H1 (cell line): ENCODE data around the gene IFITM2. TPM values are rescaled to one million over a fixed set of nuclear protein-coding genes. Genes with fewer than 3 reads are reported as not detected.
"Not testable (repeated sequence)": the region's sequence is repeated elsewhere in the genome, so short reads cannot be mapped to it uniquely, and the experiment has no call there.

Experiments used
- CTCF ChIA-PET: fragments of 300-600 bp; sonication (Branson Sonifier 250); formaldehyde crosslinking; loops from one replicate; lab custom pipeline; 2021; ENCODE audit not compliant: partially characterized antibody; lab: Charles Lee
- POLR2A ChIA-PET: fragments of 300-600 bp; sonication (Branson Sonifier 250); formaldehyde crosslinking; loops from one replicate; lab custom pipeline; 2021; ENCODE audit warnings: inconsistent platforms; ENCODE audit not compliant: partially characterized antibody; lab: Charles Lee
- DNase-seq, 2 experiments: peaks; one replicate each; pipeline versions ENCODE4 v3.0.0 to v3.0.0-alpha.2; 2010 to 2022; ENCODE audit warnings: low spot score in 2 of 2, low read depth in 1 of 2, mixed read lengths in 1 of 2
- FAIRE-seq: peaks from 2 replicates; lab custom pipeline; 2011; peaks lifted over from hg19 to GRCh38; lab: Jason Lieb, UNC
- H2AFZ ChIP-seq: 2 replicates; pipeline ENCODE4 v1.8.1; 2012; ENCODE audit warnings: low read length, inconsistent platforms
- H2AK5ac ChIP-seq: 2 replicates; pipeline ENCODE4 v1.6.1; 2013; ENCODE audit warnings: low read depth, low read length
- H2BK120ac ChIP-seq: replicated peaks from 2 replicates; pipeline ENCODE3; 2013; ENCODE audit warnings: low read depth, low read length, inconsistent platforms
- H2BK12ac ChIP-seq: 2 replicates; pipeline ENCODE4 v1.6.1; 2013; ENCODE audit warnings: low read depth, low read length
- H2BK15ac ChIP-seq: 2 replicates; pipeline ENCODE4 v1.6.1; 2013; ENCODE audit warnings: low read length
- H2BK20ac ChIP-seq: 2 replicates; pipeline ENCODE4 v1.6.1; 2013; ENCODE audit warnings: low read length
- H2BK5ac ChIP-seq: 2 replicates; pipeline ENCODE4 v1.6.1; 2013; ENCODE audit warnings: low read depth, low read length
- H3K14ac ChIP-seq: 2 replicates; pipeline ENCODE4 v1.6.1; 2013; ENCODE audit warnings: inconsistent platforms; ENCODE audit not compliant: insufficient read length
- H3K18ac ChIP-seq: 2 replicates; pipeline ENCODE4 v1.6.1; 2013; ENCODE audit warnings: low read length; ENCODE audit errors: extremely low read depth
- H3K23ac ChIP-seq: 2 replicates; pipeline ENCODE4 v1.6.1; 2013; ENCODE audit warnings: inconsistent platforms; ENCODE audit not compliant: insufficient read length
- H3K23me2 ChIP-seq: 2 replicates; pipeline ENCODE4 v1.6.1; 2013; ENCODE audit warnings: low read depth, low read length
- H3K27ac ChIP-seq: 2 replicates; pipeline ENCODE4 v1.6.1; 2011; ENCODE audit warnings: low read depth, low read length, inconsistent platforms
- H3K27me3 ChIP-seq, 4 experiments: replicated peaks in 1 of 4; 1 replicate in 1 of 4; 2 replicates in 3 of 4; pipeline versions ENCODE4 v1.6.1 to v1.8.1; 2011 to 2013; ENCODE audit warnings: low read length in 3 of 4, mild to moderate bottlenecking in 3 of 4, inconsistent platforms in 2 of 4, mixed read lengths in 2 of 4, moderate library complexity in 1 of 4; ENCODE audit not compliant: control insufficient read depth in 3 of 4, insufficient read depth in 3 of 4; ENCODE audit errors: extremely low read depth in 1 of 4
- H3K36me3 ChIP-seq, 4 experiments: 2 replicates each; pipeline versions ENCODE4 v1.6.1 to v1.8.1; 2011 to 2013; ENCODE audit warnings: mild to moderate bottlenecking in 4 of 4, low read length in 3 of 4, moderate library complexity in 2 of 4, control low read depth in 1 of 4, inconsistent platforms in 1 of 4; ENCODE audit not compliant: insufficient read depth in 4 of 4, control insufficient read depth in 2 of 4
- H3K4ac ChIP-seq: replicated peaks from 2 replicates; pipeline ENCODE3; 2013; ENCODE audit warnings: low read length, low read depth, mixed read lengths, inconsistent platforms; ENCODE audit not compliant: insufficient read length
- H3K4me1 ChIP-seq, 4 experiments: replicated peaks in 1 of 4; 1 replicate in 1 of 4; 2 replicates in 3 of 4; pipeline versions ENCODE4 v1.6.1 to v1.8.1; 2011 to 2013; ENCODE audit warnings: low read length in 3 of 4, inconsistent platforms in 2 of 4, mixed read lengths in 1 of 4; ENCODE audit not compliant: insufficient read depth in 4 of 4, control insufficient read depth in 3 of 4
- H3K4me2 ChIP-seq, 2 experiments: 2 replicates each; pipeline versions ENCODE4 v1.6.1 to v1.8.1; 2011 to 2013; ENCODE audit warnings: low read depth in 2 of 2, low read length in 2 of 2, control low read depth in 1 of 2, inconsistent platforms in 1 of 2, mild to moderate bottlenecking in 1 of 2; ENCODE audit not compliant: insufficient read depth in 1 of 2
- H3K4me3 ChIP-seq, 4 experiments: fragments of 200-600, 300-600 bp in 1 of 4; sonication (generic), shearing (Covaris generic), sonication (Bioruptor Twin) in 1 of 4; 2 replicates each; pipeline versions ENCODE4 v1.5.1 to v1.8.1; 2011 to 2016; ENCODE audit warnings: low read length in 4 of 4, low read depth in 3 of 4, control low read depth in 2 of 4, inconsistent platforms in 2 of 4, mild to moderate bottlenecking in 2 of 4, mixed read lengths in 1 of 4, moderate library complexity in 1 of 4; ENCODE audit not compliant: insufficient read depth in 2 of 4; ENCODE audit errors: extremely low read depth in 1 of 4
- H3K56ac ChIP-seq: replicated peaks from 2 replicates; pipeline ENCODE3; 2013; ENCODE audit warnings: low read depth, mild to moderate bottlenecking, mixed read lengths, low read length, inconsistent platforms; ENCODE audit not compliant: insufficient read length
- H3K79me1 ChIP-seq: 2 replicates; pipeline ENCODE4 v1.6.1; 2013; ENCODE audit warnings: low read depth, low read length, control low read depth
- H3K79me2 ChIP-seq, 2 experiments: 2 replicates each; pipeline versions ENCODE4 v1.6.1 to v1.8.1; 2012 to 2013; ENCODE audit warnings: low read length in 2 of 2, mild to moderate bottlenecking in 2 of 2, inconsistent platforms in 1 of 2; ENCODE audit not compliant: insufficient read depth in 2 of 2, control insufficient read depth in 1 of 2
- H3K9ac ChIP-seq, 4 experiments: replicated peaks in 1 of 4; 1 replicate in 1 of 4; 2 replicates in 3 of 4; pipeline versions ENCODE4 v1.6.1 to v1.8.1; 2011 to 2013; ENCODE audit warnings: low read depth in 3 of 4, low read length in 3 of 4, control low read depth in 2 of 4, mild to moderate bottlenecking in 2 of 4, moderate library complexity in 2 of 4, inconsistent platforms in 1 of 4; ENCODE audit errors: extremely low read depth in 1 of 4
- H3K9me3 ChIP-seq, 2 experiments: 2 replicates each; pipeline versions ENCODE4 v1.6.1 to v1.8.1; 2012 to 2013; ENCODE audit warnings: mild to moderate bottlenecking in 2 of 2, moderate library complexity in 2 of 2, control low read depth in 1 of 2, inconsistent platforms in 1 of 2, low read depth in 1 of 2, low read length in 1 of 2, mixed read lengths in 1 of 2; ENCODE audit not compliant: insufficient read depth in 2 of 2
- H4K20me1 ChIP-seq, 2 experiments: replicated peaks in 1 of 2; 2 replicates each; pipeline versions ENCODE3 to v1.8.1; 2011 to 2013; ENCODE audit warnings: inconsistent platforms in 2 of 2, low read length in 2 of 2, mild to moderate bottlenecking in 1 of 2; ENCODE audit not compliant: insufficient read depth in 2 of 2, control insufficient read depth in 1 of 2
- H4K5ac ChIP-seq: 2 replicates; pipeline ENCODE4 v1.6.1; 2013; ENCODE audit warnings: low read length, low read depth, mixed read lengths, inconsistent platforms; ENCODE audit not compliant: insufficient read length
- H4K8ac ChIP-seq: 2 replicates; pipeline ENCODE4 v1.8.0; 2013; ENCODE audit warnings: mild to moderate bottlenecking, moderate library complexity, low read length, inconsistent platforms; ENCODE audit not compliant: insufficient read depth; ENCODE audit errors: extremely low read depth
- H4K91ac ChIP-seq: replicated peaks from 2 replicates; pipeline ENCODE3; 2013; ENCODE audit warnings: low read length, mixed read lengths, inconsistent platforms; ENCODE audit not compliant: insufficient read length
- WGBS, 2 experiments: shearing (Covaris generic) in 1 of 2; methylation state at CpG; one replicate each; pipeline versions ENCODE4 v1.1.6 to v1.1.7; 2013 to 2015; ENCODE audit warnings: low lambda C conversion rate in 2 of 2, mixed read lengths in 2 of 2, inconsistent platforms in 1 of 2, low coverage in 1 of 2, missing lambda C conversion rate in 1 of 2; ENCODE audit not compliant: insufficient replicate concordance in 2 of 2, insufficient coverage in 1 of 2, insufficient read length in 1 of 2; ENCODE audit errors: extremely low coverage in 1 of 2, missing lambda C conversion rate in 1 of 2; 5-methylcytosine and 5-hydroxymethylcytosine counted together
- polyA plus RNA-seq, 7 experiments: library from polyadenylated mRNA; depleted of rRNA in 3 of 7; stranded (reverse) in 5 of 7; unstranded in 2 of 7; fragments of >200 nt in 5 of 7; fragments of 200-250 nt in 2 of 7; gene quantifications; 1 replicate in 5 of 7; 2 replicates in 1 of 7; 4 replicates in 1 of 7; pipeline versions ENCODE4 v1.2.1 to v1.2.3, GENCODE V29; 2011 to 2013; ENCODE audit warnings: missing spikeins in 2 of 7, mixed read lengths in 2 of 7
- total RNA-seq: library from RNA; stranded (reverse); fragmentation: NEBNext Ultra II Directional; extraction: Animal tissue kit (Norgen Biotek cat#: 25700); gene quantifications from 2 replicates; pipeline ENCODE4 v1.2.1, GENCODE V29; 2021

The IFITM2 gene
- total and polyA plus RNA-seq, 2 of the 8 experiments (the other 6 are each of a cell fraction or from before 2014, with no cell fraction given): 399 to 764 TPM

DNA sequence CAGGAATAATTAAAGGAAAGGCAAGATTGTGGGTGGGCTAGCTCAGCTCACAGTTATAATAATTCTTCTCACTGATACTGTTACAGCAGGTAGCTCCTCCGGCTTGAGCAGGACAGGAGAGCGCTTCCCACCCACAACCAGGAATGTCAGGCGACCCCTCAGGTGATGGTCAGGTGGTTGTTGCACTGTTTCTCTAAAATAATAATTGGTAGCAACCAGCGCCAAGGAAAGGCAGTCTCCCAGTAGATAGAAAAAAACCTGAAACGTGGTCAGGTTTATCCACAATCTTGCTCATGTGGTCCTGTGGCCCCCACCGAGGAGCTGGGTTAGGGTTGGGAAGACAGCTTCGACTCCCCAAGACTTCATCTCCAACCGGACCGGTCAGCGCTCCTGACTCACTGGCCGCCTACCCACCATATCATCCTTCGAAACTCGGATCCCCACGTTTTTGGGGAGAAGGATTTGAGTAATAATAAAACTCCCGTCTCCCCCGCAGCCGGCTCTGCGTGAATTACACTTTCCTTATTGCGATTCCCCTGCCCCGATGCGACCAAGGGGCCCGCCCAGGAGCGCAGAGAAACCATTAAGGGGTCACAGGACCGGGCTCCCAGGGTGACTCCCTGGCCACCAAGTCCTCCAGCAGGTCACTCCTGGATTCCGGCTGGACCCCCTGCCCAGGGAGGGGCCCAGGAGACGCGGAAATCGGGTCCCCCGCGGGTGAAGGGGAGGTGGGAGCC is 10.2 kb downstream of the IFITM2 start:
- not testable (repeated sequence) for H3K9me3 ChIP-seq, H3K14ac ChIP-seq, H2BK15ac ChIP-seq, H3K23ac ChIP-seq, FAIRE-seq, H4K20me1 ChIP-seq, H2AFZ ChIP-seq, H3K9ac ChIP-seq, H3K56ac ChIP-seq, H4K8ac ChIP-seq, H3K79me1 ChIP-seq, H3K27me3 ChIP-seq, H3K36me3 ChIP-seq, DNase-seq
- Histone ChIP-seq H2BK120ac (peak overlapping the region; percentile 54), H3K4me3 (peak overlapping the region in 3 of 4 experiments; percentile 24 to 71 (median 29); a peak in 2 of 8 replicates), H4K5ac (peak overlapping the region; percentile 62), H3K23me2 (peaks cover 18% of the 10 kb centered on the region; the same call in 1 of the 2 replicates), H3K18ac (peak overlapping the region; percentile 75), H2BK12ac (peak overlapping the region; percentile 80; the same call in 1 of the 2 replicates), H3K4me2 (peak overlapping the region; percentile 56 to 75), H3K79me2 (peaks cover 0 to 21% of the 10 kb centered on the region in 2 experiments; a peak in 2 of 4 replicates), H3K4ac (peak overlapping the region; percentile 91), H2AK5ac (peak overlapping the region; percentile 93; the same call in 1 of the 2 replicates), H3K4me1 (peaks cover 7 to 40% (median 30%) of the 10 kb centered on the region in 4 experiments), H2BK20ac (peak overlapping the region; percentile 90; the same call in 1 of the 2 replicates), H4K91ac (peak overlapping the region; percentile 85), H3K27ac (peak overlapping the region; percentile 24; the same call in 1 of the 2 replicates), H2BK5ac (peak overlapping the region; percentile 60; the same call in 1 of the 2 replicates)
- CTCF ChIA-PET: interaction anchor here (0.6 to 4.2 kb wide), 20 partner anchors 9 to 89 kb away, joined by 3 to 33 read pairs (median 5); partner anchors contain the start of genes IFITM2 and IFITM5
- 42% methylated on average over 6 of the region's 30 CpGs; no CpG with 5 or more reads in 1 of the 2 experiments for WGBS, 2 experiments
- POLR2A ChIA-PET: interaction anchor here (0.6 to 4.0 kb wide), 19 partner anchors 9 to 110 kb away, joined by 3 to 33 read pairs (median 4); partner anchors contain the start of genes BET1L, IFITM2 and RIC8A
